Stimulated activated CD4-positive, alpha-beta T cell treated with anti-CD3 and anti-CD28 coated beads, Interleukin-15, amount 100 ng/mL, for 48 hours (primary cell): ENCODE measurements around the gene GARNL3.
A peak's percentile ranks its signal among the peaks of the same experiment; 100 is the strongest.

ENCODE experiments used
- DNase-seq, 2 donors: peaks; one replicate each; pipeline ENCODE4 v3.0.0-alpha.2; 2020; ENCODE audit warnings: low read depth in 2 of 2

Gene GARNL3, protein sequence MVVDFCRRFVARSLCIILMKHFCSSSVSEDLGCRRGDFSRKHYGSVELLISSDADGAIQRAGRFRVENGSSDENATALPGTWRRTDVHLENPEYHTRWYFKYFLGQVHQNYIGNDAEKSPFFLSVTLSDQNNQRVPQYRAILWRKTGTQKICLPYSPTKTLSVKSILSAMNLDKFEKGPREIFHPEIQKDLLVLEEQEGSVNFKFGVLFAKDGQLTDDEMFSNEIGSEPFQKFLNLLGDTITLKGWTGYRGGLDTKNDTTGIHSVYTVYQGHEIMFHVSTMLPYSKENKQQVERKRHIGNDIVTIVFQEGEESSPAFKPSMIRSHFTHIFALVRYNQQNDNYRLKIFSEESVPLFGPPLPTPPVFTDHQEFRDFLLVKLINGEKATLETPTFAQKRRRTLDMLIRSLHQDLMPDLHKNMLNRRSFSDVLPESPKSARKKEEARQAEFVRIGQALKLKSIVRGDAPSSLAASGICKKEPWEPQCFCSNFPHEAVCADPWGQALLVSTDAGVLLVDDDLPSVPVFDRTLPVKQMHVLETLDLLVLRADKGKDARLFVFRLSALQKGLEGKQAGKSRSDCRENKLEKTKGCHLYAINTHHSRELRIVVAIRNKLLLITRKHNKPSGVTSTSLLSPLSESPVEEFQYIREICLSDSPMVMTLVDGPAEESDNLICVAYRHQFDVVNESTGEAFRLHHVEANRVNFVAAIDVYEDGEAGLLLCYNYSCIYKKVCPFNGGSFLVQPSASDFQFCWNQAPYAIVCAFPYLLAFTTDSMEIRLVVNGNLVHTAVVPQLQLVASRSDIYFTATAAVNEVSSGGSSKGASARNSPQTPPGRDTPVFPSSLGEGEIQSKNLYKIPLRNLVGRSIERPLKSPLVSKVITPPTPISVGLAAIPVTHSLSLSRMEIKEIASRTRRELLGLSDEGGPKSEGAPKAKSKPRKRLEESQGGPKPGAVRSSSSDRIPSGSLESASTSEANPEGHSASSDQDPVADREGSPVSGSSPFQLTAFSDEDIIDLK

DNA sequence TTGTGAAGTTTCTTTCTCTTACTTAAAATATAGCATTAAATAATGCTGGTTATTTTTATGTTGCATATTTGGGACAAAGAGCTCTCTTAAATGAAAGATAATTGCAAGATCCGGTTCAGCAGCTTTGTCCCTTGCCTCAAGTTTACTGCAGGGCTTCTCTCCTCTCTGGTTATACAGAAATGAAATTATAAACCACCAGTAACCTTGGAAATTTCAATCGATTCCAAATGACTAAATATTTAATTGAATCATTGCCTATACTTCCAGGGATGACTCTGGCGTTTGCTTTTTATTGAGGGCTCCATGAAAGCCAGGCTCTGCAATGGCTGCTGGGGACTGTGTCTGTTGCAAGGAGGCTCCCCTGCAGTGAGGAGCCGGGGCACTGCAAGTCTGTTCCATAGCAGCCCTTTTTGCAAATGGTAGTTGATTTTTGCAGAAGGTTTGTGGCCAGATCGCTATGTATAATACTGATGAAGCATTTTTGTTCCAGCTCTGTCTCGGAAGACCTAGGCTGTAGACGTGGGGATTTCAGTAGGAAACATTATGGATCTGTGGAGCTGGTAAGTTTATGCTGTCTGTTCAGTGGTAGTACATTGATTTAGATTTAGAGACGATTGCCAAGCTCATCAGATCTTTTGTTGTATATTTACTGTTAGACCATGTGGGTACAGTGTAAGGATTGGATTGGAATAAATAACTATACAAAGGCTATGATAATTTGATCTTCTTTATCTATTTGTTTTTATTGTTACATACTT, at the start of gene GARNL3:
GARNL3 (plus strand) TSS at position 313 of the 758 bp plus-strand sequence; CDS start at position 417, 104 bp downstream.
- no peak for DNase-seq

DNA sequence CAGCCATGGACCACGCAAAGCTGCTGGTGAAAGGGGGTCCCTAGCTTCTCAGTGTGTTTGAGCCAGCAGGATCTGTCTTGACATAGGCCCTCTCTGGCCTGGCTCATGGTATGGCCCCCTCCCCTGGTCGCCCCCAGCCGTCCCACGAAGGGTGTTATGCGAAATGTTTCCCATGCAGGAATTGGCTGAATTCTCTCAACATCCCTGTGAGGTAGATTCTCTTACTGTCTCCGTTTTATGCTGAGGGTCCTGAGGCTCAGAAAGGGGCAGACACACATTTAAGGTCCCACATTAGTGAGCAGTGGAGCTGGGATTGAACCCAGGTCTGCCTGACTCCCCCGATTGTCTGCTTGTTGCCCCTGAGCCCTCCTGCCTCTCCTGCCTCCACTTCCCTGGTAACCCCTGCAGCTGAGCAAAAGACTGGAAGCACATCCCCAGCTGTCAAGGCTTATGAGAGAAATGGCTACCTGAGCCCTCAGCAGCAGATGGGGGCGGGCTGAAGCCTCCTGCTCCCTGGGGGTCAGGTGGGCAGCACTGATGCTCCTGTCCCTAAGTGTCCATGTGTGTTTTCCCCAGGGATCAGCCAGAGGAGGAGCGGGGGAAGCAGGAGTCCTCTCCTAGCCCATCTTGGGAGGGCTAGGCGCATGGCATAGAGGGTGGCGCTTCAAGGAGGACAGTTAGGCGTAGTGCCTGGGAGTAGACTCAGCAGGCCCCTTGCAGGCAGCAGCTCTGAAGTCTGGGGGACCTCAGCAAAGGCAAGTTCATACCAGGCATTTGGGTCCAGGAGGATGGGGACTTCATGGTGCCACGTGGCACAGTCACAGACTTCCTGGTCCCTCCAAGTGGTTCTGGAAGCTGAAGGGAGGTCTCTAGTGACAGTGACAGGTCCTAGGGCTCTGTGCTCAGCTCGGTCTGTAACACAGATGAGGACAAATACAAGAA, 49.0 kb upstream of the GARNL3 start:
- no peak for DNase-seq

DNA sequence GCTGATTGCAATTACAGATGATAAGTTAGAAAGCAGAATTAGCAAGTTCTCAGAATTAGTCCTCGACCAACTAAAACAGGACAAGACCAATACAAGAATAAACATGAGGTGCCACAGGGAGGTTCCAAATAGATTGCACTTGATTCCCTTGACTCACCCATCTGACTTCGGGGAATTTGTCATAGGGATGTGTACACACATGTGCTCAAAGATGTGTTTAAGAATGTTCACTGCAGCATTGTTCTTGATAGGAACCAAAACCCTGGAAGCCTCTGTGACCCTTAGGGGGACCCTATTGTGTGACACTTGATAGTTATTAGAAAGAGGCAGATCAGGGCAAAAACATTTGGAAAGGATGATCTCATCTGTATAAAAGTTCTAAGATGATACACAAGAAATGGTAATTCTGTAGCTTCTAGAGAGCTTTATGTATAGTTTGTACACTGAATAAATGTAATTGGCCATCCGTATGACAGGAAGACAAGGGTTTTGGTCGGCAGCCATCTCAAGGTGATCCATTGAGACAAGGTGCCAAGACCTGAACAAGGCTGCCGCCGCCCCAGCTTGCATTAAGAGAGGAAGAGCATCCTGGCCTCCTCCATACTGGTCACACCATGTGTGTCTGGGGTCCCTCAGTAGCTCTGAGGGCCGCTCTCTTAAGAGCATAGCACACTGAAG, 48.2 kb upstream of the GARNL3 start:
- DNase-seq = no peak

DNA sequence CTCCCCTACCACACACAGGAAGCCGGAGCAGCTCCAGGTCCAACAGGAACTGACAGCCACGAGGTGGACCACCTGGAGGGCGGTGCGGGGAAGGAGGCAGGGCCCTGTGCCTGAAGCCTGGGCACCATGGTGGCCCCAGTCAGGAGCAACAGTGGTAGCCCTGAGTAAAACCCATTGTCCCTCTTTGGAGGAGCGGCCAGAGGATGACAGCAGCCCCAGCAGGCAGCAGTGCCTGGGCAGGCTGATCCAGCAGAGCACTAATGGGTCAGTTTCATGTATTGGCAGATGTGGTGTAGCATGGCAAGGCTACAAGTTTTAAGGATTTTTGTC, 47.7 kb upstream of the GARNL3 start:
- DNase-seq = no peak

DNA sequence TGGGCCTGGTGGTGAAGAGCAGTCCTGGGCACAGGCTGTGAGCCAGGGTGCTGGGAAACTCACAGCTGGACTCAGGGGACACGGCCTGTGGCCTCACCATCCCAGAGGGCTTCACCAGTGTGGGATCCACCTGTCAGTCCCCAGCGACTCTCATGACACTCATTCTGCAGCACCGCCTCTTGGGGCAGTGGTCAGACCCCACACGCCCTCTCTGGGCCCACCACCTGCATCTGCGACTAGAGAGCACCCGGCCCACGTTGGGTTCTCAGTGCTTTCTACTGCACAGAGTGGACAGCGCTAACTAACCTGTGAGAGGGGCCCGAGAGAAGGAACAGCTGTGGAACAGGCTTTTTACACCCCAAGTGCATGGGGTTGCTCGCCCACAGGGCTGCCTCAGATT, 45.8 kb upstream of the GARNL3 start:
- no peak for DNase-seq

DNA sequence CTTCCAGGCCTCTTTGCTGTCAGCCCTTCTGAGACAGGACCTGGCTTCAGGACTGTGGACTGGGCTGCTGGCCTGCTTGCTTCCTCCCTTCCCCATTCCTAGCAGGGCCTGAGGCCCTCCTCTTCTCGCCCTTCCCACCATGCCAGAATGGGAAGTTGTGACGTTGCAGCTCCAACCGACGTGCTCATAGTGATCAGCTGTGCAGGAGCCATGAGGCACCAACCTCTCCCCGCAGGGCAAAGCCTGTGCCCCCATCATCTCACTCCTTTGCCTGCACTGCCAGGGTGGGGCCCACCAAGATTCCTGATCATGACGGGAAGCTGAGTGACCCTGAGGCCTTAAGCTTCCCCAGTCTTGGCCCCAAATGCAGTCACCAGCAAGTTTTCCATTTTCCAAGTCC, 45.1 kb upstream of the GARNL3 start:
- no peak for DNase-seq

DNA sequence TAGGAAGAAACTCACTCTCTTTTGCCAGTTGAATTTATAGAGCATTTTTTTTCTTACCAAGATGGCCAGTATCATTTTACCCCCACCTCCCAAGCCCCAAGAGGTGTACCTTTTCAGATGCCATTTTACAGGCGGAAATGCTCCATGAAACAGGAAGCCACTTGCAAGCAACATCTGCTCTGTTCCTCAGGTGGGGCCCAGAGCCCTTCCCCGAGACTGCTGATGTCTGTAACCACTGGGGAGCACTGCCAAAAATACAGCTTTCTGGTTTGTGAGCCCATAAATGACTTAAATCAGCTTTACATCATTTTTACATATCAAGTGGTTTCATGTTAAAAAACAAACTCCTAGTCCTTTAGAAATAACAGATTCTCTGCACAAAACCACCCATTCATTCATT, 42.9 kb upstream of the GARNL3 start:
- no peak for DNase-seq

DNA sequence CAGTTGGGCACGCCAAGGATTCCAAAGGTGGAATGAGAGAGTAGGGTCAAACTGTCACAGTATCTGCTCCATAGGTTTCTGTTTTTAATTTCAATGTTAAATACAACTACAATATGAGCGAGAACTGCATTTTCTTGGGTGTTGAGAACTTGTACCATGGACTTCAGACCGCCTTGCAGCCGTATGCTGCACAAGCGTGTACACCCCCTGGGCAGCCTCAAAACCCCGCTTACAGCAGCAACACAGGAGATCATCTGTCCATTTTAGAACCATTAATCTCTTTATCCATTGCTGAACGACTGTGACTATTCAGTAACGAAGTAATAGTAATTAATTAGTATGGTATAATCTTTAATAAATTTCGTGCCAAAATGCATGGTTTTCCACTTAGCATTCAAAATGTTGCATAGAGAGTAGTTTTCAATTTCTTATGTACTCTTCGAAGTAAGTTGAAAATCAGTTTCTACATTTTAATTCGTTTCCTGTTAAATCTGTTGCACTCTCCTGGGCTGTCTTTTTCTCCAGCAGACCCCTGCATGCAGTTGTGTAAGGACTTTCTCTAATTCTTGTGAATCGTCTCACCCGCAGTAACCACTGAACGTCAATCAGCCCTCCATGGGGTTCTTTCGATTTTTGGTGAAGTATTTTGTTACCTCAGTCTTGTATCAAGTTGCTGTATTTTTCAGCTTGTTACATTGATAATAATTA, 42.0 kb upstream of the GARNL3 start:
- no peak for DNase-seq

DNA sequence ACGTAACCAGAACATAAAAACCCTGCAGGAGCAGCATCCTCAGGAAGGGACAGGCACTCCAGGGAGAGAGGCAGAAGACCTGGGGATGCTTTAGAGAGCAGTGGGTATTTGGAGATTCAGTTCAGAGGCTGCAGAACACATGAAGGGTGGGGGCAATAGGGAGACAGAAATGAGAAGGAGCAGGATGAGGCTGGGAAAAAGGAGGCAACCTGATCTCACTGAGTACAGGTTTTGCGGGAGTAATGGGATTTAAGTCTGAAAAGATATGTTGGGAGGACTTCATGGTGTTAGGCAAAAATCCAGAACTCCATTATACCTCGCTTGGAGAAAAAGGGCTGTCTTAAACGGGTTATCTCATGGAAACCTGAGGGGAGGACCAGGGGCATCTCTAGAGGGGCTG, 41.3 kb upstream of the GARNL3 start:
- no peak for DNase-seq

DNA sequence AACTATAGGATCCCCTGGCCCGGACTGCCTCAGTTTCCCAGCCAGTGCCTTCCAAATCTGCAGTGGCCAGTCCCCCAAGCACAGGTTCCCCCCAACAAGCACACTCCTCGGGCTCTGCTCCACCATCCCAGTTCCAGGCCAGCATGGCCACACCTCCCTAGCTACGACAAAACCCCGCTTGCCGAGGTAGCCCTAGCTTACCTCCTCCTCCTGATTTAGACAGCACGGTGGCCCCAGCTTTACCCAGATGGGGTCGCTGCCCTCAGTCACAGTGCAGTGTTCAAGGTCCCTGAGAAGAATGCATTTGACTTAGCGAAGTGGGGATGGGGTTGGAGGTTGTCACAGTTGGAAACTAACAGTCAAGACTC, 40.8 kb upstream of the GARNL3 start:
- no peak for DNase-seq

DNA sequence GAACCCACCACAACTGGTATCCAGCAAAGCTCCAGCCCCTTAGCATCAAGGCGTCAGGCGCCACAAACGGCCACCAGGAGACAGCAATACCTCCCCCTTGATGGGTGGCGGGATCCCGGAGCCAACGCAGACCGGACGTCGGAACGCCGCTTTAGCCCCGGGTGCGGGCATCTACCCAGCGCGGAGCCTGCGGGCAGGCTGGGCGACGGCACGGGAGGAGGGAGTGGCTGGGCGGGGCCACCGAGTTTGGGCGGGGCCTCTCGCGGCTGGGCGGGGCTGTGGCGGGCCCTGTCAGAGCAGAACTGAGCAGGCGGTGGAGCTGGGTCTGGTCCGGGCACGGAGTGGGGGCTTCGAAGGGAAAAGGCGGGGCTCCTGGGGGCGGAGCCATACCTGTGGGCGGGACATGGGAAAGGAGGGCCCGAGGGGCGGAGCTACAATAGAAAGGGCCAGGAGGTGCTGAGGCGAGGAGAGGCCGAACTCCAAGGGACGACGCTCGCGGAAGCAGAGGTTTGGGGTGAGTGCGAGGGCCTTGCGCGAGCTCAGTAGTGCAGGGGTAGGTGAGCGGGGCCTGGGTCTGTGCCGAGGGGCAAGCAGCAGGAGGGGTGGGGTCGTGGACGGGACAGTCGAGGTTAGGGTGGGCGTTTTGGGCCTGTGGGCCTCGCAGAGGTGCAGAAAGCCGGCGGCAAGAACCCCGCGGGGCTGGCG, 40.2 kb upstream of the GARNL3 start:
- peak; percentile 81 for DNase-seq

DNA sequence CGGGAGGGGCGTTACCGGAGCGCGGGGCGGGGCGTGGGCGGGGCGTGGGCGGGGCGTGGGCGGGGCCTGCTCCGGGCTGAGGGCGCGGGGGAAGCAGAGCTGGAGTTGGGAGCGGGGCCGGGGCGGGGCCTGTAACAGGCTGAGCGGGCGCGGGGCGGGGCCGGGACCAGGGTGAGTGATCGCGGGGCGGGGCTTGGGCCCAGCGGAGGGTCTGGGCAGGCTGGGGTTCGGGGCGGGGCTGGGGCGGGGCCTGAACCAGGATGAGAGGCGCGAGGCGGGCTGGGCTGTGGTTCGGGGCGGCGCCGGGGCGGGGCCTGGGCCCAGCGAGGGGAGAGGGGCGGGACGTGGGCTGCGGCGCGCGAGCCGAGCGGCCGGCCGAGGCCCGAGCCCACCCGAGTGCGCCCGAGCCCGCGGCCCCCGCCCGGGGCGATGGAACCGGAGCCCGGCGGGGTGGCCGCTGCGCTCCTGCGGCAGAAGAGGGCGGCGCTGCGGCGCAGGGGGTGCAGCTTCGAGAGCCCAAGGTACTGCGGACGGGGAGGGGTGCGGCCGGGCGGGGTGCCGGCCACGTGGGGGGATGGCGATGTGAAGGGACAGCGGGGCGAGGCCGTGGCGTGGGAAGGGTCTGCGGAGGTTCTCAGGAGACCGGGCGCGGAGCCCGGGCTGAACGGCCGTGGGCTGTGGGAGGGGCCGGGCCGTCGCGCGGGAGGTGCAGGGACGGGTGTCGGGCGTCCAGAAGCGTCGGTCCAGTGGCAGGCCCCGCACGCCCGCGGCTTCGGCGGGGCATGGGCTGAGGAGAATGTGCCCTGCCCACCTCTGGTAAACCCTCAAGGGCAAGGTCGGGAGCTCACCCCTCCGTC, 39.5 kb upstream of the GARNL3 start:
- DNase-seq = peak; percentile 87 to 92

DNA sequence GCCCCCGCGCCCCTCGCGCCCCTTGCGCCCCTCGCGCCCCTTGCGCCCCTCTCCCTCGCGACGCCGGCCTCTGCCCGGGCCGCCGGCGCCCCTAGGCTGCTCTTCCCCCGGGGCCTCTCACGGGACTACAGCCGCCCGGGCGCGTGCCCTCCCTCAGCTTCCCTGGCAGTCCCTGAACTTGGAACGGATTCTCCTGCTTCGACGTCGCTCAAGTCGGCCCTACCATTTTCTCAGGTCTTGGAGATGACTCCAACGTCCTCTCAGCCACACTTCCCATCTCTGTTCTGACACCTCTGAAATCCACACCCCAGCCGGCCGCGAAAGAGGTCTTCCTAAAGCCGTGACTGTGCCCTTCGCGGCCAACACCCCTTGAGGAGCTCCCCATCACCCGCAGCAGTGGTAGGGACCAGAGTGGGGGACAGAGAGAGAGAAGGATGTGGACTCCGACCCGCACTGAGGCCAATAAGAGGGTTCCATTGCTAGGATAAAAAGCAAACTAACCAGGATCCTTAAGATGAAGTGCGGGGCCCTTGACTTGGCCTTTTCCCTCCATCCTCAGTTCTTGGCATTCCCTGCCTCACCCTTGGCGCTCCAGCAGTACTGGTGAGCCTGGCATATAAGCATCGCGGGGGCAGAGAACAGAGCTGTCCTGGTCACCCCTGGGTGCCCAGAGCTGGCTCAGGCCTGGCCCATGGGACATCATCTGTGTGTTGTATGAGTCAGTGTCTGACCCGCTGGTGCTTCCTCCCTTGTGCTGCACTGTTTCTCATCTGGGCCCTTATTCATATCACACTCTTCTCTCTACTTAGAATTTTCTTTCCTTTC, 38.6 kb upstream of the GARNL3 start:
- no peak for DNase-seq

DNA sequence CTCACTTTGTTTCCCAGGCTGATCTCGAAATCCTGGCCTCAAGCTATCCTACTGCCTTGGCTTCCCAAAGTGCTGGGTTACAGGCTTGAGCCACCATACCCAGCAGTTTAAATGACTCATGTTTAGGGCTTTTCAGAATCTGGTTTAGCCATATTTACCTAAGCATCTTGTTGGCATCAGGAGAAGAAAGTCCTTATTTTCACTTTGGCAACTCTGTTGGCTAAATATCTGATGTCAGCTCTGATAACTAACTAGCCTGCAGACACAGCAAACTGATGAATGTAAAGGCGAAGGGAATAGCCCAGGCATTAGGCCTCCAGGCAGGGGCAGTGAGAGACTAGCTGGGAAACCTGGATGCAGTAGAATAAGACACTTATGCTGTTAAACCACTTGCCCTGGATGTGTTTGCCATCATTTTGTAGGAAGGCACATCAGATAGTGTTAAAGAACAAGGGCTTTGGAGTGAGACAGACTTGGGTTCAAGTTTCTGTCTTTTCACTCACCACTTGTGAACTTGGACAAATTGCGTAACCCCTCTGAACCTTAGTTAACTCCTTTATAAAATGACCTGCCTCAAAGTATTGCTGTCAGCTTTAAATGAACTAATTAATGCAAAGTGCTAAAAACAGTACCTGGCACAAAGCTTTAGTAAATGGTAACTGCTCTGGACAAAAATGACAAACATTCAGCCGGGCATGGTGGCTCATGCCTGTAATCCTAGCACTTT, 34.7 kb upstream of the GARNL3 start:
- DNase-seq = no peak

DNA sequence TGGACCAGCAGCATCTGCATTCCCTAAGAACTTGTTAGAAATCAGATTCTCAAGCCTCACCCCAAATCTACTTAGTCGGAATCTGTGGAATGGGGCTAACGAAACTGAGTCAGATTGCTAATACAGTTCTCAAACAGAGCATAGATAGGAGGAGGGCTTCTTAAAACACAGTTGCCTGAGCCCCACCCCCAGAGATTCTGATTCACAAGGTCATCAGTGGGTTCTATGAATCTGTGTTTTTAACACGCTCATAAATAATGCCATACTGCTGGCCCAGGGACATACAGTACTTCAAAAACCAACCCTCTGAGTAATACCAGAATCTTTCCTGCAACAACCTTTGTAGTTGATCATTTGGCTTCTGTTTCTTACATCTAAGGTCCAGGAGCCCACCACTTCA, 32.9 kb upstream of the GARNL3 start:
- DNase-seq = no peak

DNA sequence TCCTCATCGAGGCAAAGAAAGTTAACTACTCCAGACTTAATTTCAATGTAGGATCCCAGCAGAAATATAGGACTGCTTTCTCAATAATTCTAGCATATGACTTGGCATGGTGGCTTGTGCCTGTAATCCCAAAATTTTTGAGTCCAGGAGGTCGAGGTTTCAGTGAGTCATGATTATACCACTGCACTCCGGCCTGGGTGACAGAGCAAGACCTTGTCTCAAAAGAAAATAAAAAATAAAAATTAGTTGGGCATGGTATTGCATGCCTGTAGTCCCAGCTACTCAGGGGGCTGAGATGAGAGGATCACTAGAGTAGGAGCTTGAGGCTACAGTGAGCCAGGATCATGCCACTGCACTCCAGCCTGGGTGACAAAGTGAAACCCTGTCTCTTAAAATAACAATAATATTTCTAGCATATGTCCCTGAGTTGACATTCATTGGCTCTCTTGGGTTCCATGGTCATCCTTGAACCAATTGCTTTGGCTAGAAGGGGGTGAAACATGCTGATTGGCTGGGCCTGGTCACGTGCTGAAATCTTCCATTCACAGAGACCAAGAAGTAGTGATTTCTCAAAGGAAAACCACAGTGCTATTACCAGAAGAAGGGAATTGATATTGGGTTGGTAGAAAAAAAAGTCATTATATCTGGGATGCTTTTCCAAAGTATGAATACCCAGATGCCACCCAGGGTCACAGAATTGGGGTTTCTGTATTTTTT, 31.6 kb upstream of the GARNL3 start:
- DNase-seq = no peak
